ENCODE results near the gene FGR. TPM values are rescaled to one million over a fixed set of nuclear protein-coding genes. Genes with fewer than 3 reads are reported as not detected.
A peak's percentile ranks its signal among the peaks of the same experiment; 100 is the strongest.

Gene FGR
- total RNA-seq, 1 donor from 2014 or later: not detected

DNA sequence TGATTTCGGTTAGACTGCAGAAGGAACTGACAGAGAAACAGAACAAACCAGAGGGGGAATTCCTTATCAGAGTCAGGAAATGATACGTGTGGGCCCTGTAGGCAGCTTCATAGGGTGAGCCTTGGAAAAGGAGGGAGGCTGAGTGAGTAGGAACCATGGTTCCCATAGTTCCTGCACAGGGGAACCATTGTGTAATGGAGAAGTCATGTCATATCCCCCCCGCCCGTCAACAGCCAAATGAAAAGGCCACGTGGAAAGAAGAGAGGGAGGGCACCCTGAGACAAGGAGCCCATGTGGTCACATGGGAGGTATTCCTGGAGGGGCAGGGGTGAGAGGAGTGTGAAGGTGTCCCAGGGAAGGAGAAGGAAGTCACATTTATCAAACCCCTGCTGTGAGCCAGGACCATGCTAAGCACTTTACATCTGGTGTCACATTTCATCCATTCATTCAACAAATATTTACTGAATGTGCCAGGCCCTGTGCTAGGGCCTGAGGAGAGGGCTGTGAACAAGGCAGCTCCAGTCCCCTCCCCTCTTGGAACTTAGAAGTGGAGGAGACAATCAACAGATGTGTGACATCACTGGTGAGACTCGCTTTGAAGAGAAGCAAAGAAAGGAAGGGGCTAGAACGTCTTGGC, 15.7 kb upstream of the FGR start:
- TF ChIP-seq, protein P1, sequence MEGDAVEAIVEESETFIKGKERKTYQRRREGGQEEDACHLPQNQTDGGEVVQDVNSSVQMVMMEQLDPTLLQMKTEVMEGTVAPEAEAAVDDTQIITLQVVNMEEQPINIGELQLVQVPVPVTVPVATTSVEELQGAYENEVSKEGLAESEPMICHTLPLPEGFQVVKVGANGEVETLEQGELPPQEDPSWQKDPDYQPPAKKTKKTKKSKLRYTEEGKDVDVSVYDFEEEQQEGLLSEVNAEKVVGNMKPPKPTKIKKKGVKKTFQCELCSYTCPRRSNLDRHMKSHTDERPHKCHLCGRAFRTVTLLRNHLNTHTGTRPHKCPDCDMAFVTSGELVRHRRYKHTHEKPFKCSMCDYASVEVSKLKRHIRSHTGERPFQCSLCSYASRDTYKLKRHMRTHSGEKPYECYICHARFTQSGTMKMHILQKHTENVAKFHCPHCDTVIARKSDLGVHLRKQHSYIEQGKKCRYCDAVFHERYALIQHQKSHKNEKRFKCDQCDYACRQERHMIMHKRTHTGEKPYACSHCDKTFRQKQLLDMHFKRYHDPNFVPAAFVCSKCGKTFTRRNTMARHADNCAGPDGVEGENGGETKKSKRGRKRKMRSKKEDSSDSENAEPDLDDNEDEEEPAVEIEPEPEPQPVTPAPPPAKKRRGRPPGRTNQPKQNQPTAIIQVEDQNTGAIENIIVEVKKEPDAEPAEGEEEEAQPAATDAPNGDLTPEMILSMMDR (IDR thresholded peaks at IDR 0.05): no peak
- Mint-ChIP-seq H3K9me3 (ENCODE audit: low read depth) (no peaks in the 10 kb centered on the region), H3K27ac (ENCODE audit: unreplicated experiment) (peak overlapping the region; percentile 22), H3K27me3 (ENCODE audit: low read depth) (no peaks in the 10 kb centered on the region), H3K4me3 (ENCODE audit: unreplicated experiment) (no peak overlapping the region), H3K4me1 (ENCODE audit: low read depth) (peaks cover 13% of the 10 kb centered on the region), H3K36me3 (ENCODE audit: low read depth) (no peaks in the 10 kb centered on the region)
- no peak for DNase-seq (ENCODE audit: low spot score)

DNA sequence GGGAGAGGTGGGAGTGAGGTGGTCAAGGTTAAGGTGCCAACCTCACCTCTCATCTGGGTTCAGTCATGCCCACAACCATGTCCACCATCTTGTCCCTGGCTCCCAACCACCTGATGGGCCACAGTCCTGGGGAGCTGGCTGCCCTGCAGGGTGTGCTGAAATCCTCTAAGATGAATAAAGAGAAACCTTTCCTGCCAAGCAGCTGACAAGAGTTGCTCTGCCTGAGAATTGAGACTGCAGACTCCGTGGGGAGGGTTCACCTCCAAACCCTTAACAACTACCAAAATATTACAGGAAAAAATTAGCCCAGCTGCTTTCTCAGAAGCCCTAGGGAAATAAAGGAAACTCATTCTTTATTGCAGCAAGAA, 15.2 kb upstream of the FGR start:
- H3K36me3 Mint-ChIP-seq (ENCODE audit: low read depth): no peaks in the 10 kb centered on the region
- no peak overlapping the region for H3K4me3 Mint-ChIP-seq (ENCODE audit: unreplicated experiment)
- no peak overlapping the region for H3K27ac Mint-ChIP-seq (ENCODE audit: unreplicated experiment)
- H3K9me3 Mint-ChIP-seq (ENCODE audit: low read depth): no peaks in the 10 kb centered on the region
- TF ChIP-seq, protein P1 (IDR thresholded peaks at IDR 0.05): no peak
- DNase-seq (ENCODE audit: low spot score): no peak
- H3K4me1 Mint-ChIP-seq (ENCODE audit: low read depth): peaks cover 10% of the 10 kb centered on the region
- H3K27me3 Mint-ChIP-seq (ENCODE audit: low read depth): no peaks in the 10 kb centered on the region

DNA sequence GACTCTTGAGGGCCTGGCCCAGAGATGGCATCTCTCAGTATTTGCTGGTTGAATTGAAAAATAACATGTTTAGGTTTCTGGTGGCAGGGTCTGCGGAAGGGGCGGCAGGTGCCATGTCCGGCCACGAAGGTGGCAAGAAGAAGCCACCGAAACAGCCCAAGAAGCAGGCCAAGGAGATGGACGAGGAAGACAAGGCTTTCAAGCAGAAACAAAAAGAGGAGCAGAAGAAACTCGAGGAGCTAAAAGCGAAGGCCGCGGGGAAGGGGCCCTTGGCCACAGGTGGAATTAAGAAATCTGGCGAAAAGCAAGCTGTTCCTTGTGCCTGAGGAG, 14.3 kb upstream of the FGR start:
- H3K27me3 Mint-ChIP-seq (ENCODE audit: low read depth): no peaks in the 10 kb centered on the region
- H3K27ac Mint-ChIP-seq (ENCODE audit: unreplicated experiment): no peak overlapping the region
- no peaks in the 10 kb centered on the region for H3K9me3 Mint-ChIP-seq (ENCODE audit: low read depth)
- H3K4me3 Mint-ChIP-seq (ENCODE audit: unreplicated experiment): no peak overlapping the region
- no peak for DNase-seq (ENCODE audit: low spot score)
- no peaks in the 10 kb centered on the region for H3K36me3 Mint-ChIP-seq (ENCODE audit: low read depth)
- TF ChIP-seq, protein P1 (IDR thresholded peaks at IDR 0.05): no peak
- H3K4me1 Mint-ChIP-seq (ENCODE audit: low read depth): peaks cover 10% of the 10 kb centered on the region

DNA sequence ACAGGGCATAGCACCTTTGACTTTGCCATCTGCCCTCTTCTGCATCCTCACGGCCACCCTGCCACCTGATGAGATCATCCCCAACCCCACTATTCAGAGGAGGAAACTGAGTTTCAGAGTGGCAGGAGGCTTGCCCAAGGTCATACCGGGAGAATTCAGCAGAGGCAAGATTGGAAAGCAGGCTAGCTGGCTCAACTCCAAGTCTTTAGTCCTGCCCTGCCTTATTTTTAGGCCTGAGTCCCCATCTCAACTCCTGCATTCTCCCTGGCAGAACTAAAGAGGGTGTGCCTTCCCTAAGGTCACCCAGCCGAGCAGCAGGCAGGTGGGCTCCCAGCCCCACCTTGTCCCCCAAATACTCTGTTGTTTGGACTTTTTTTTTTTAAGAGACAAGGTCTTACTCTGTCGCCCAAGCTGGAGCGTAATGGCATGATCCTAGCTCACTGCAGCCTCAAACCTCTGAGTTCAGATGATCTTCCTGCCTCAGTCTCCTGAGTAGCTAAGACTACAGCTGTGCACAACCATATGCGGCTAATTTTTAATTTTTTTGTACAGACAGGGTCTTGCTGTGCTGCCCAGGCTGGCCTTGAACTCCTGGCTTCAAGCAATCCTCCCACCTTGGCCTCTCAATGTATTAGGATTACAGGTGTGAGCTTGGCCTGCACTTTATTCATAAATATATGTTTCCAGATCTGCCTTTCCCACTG, 13.8 kb upstream of the FGR start:
- H3K27ac Mint-ChIP-seq (ENCODE audit: unreplicated experiment): no peak overlapping the region

DNA sequence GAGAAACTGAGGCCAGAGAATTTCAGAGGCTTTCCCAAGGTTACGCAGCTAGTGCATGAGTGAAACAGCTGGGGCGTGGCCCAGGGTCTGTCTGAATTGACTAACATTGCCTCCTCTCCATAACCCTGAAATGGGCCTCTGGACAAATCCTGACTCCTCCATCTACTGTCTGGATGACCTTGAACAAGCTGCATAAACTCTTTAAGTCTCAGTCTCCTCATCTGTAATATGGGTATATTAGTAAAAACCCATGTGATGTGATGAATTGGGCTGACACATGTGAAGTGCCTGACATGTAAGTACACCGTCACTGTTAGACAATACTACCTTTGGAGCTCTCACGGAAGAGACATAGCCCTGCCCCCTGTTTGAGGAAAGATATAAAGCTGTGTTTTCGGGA, 12.3 kb upstream of the FGR start:
- no peak for DNase-seq (ENCODE audit: low spot score)
- TF ChIP-seq, protein P1 (IDR thresholded peaks at IDR 0.05): no peak
- H3K27me3 Mint-ChIP-seq (ENCODE audit: low read depth): no peaks in the 10 kb centered on the region
- no peaks in the 10 kb centered on the region for H3K36me3 Mint-ChIP-seq (ENCODE audit: low read depth)
- H3K4me1 Mint-ChIP-seq (ENCODE audit: low read depth): peaks cover 10% of the 10 kb centered on the region
- no peaks in the 10 kb centered on the region for H3K9me3 Mint-ChIP-seq (ENCODE audit: low read depth)
- H3K27ac Mint-ChIP-seq (ENCODE audit: unreplicated experiment): no peak overlapping the region
- H3K4me3 Mint-ChIP-seq (ENCODE audit: unreplicated experiment): no peak overlapping the region

More for the DNA sequence above, 13.8 kb upstream of the FGR start:
- no peak overlapping the region for H3K4me3 Mint-ChIP-seq (ENCODE audit: unreplicated experiment)
- no peak for DNase-seq (ENCODE audit: low spot score)
- TF ChIP-seq, protein P1 (IDR thresholded peaks at IDR 0.05): no peak
- no peaks in the 10 kb centered on the region for H3K27me3 Mint-ChIP-seq (ENCODE audit: low read depth)
- no peaks in the 10 kb centered on the region for H3K9me3 Mint-ChIP-seq (ENCODE audit: low read depth)
- H3K4me1 Mint-ChIP-seq (ENCODE audit: low read depth): peaks cover 10% of the 10 kb centered on the region
- no peaks in the 10 kb centered on the region for H3K36me3 Mint-ChIP-seq (ENCODE audit: low read depth)

Measured in chondrocyte (in vitro differentiated cells).